Caco-2 (cell line): Measurements from ENCODE around the gene ADAMTS2. TPM values are rescaled to one million over a fixed set of nuclear protein-coding genes. Genes with fewer than 3 reads are reported as not detected.

Source experiments
- BruUV-seq: library from RNA; stranded (reverse); fragments of 400-500 nt; replicated peaks from 2 replicates; lab custom pipeline; 2021; lab: Mats Ljungman, UMichigan
- CTCF ChIA-PET: fragments of 300-600 bp; sonication (Branson Sonifier 250); formaldehyde crosslinking; loops from one replicate; lab custom pipeline; 2022; ENCODE audit warnings: antibody characterized with exemption; lab: Charles Lee
- POLR2A ChIA-PET: fragments of 300-600 bp; sonication (Branson Sonifier 250); formaldehyde crosslinking; loops from one replicate; lab custom pipeline; 2022; ENCODE audit warnings: antibody characterized with exemption; lab: Charles Lee
- DNase-seq, 2 experiments: peaks; one replicate each; pipeline versions ENCODE4 v3.0.0 to v3.0.0-alpha.2; 2020 to 2022
- H3K27me3 ChIP-seq: replicated peaks from 2 replicates; pipeline ENCODE4 v1.6.0; 2011; ENCODE audit warnings: low read length; ENCODE audit not compliant: control insufficient read depth, insufficient read depth
- H3K36me3 ChIP-seq: 2 replicates; pipeline ENCODE4 v1.5.1; 2011; ENCODE audit warnings: low read length; ENCODE audit not compliant: control insufficient read depth, insufficient read depth
- H3K4me1 ChIP-seq: fragments of 250-450 bp; sonication (Bioruptor Pico); 2 replicates; pipeline ENCODE4 v1.5.1; 2020; ENCODE audit warnings: mild to moderate bottlenecking
- H3K4me3 ChIP-seq: 2 replicates; pipeline ENCODE4 v1.5.1; 2011; ENCODE audit warnings: low read depth, mild to moderate bottlenecking, control low read depth, low read length
- H3K9me3 ChIP-seq: fragments of 250-450 bp; sonication (Bioruptor Pico); 2 replicates; pipeline ENCODE4 v1.5.1; 2020; ENCODE audit warnings: mild to moderate bottlenecking, moderate library complexity
- H3K27ac Mint-ChIP-seq: one replicate; pipeline ENCODE4 v1.8.0; 2022; ENCODE audit warnings: mixed read lengths; ENCODE audit not compliant: unreplicated experiment
- H3K27me3 Mint-ChIP-seq: one replicate; pipeline ENCODE4 v1.8.0; 2022; ENCODE audit warnings: mixed read lengths; ENCODE audit not compliant: insufficient read depth, unreplicated experiment
- H3K36me3 Mint-ChIP-seq: one replicate; pipeline ENCODE4 v1.8.0; 2022; ENCODE audit warnings: mild to moderate bottlenecking, mixed read lengths; ENCODE audit not compliant: insufficient read depth, unreplicated experiment
- H3K4me1 Mint-ChIP-seq: one replicate; pipeline ENCODE4 v1.8.0; 2022; ENCODE audit warnings: low read depth, mixed read lengths; ENCODE audit not compliant: unreplicated experiment
- H3K4me3 Mint-ChIP-seq: one replicate; pipeline ENCODE4 v1.8.0; 2022; ENCODE audit warnings: mild to moderate bottlenecking, moderate library complexity, mixed read lengths; ENCODE audit not compliant: unreplicated experiment
- H3K9me3 Mint-ChIP-seq: one replicate; pipeline ENCODE4 v1.8.0; 2022; ENCODE audit warnings: mixed read lengths; ENCODE audit not compliant: unreplicated experiment
- intact Hi-C: fragments of 100-400 bp; cut with micrococcal nuclease; formaldehyde crosslinking; loops from one replicate; pipeline ENCODE4 v1.10.0; 2022; ENCODE audit not compliant: unreplicated experiment
- total RNA-seq: library from RNA; stranded (reverse); gene quantifications from 2 replicates; pipeline ENCODE4 v1.2.3, GENCODE V29; 2022
- TF ChIP-seq, protein P1 (sequence below), 2 experiments: fragments of 200-600 bp in 1 of 2; IDR thresholded peaks; 1 replicate in 1 of 2; 2 replicates in 1 of 2; pipeline versions ENCODE4 v1.5.1 to v1.8.0; 2011 to 2022; ENCODE audit warnings: antibody characterized with exemption in 1 of 2, control low read depth in 1 of 2, inconsistent platforms in 1 of 2, low read depth in 1 of 2, low read length in 1 of 2, mild to moderate bottlenecking in 1 of 2, moderate library complexity in 1 of 2; ENCODE audit not compliant: insufficient read depth in 1 of 2, severe bottlenecking in 1 of 2, unreplicated experiment in 1 of 2

Gene ADAMTS2
- total RNA-seq, 1 experiment from 2014 or later: 0.05 TPM

DNA sequence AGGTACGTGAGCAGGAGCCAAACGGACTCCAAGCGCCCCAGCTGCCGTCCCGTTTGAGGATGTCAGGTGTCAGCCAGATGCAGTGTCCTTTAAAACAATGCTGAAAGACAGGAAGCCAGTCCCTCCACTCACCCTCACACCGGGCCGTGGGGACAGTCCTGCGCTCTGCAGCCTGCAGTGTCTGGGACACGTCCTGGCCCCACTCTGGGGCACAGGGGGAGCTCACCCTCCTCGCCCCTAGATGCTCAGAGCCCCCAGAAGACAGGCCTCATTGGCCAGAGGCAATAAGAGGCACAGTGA is 205.4 kb downstream of the ADAMTS2 start:
- Mint-ChIP-seq H3K36me3 (no peaks in the 10 kb centered on the region), H3K4me3 (no peak overlapping the region), H3K27ac (no peak overlapping the region), H3K27me3 (no peaks in the 10 kb centered on the region), H3K9me3 (no peaks in the 10 kb centered on the region), H3K4me1 (no peaks in the 10 kb centered on the region)
- TF ChIP-seq, protein P1, sequence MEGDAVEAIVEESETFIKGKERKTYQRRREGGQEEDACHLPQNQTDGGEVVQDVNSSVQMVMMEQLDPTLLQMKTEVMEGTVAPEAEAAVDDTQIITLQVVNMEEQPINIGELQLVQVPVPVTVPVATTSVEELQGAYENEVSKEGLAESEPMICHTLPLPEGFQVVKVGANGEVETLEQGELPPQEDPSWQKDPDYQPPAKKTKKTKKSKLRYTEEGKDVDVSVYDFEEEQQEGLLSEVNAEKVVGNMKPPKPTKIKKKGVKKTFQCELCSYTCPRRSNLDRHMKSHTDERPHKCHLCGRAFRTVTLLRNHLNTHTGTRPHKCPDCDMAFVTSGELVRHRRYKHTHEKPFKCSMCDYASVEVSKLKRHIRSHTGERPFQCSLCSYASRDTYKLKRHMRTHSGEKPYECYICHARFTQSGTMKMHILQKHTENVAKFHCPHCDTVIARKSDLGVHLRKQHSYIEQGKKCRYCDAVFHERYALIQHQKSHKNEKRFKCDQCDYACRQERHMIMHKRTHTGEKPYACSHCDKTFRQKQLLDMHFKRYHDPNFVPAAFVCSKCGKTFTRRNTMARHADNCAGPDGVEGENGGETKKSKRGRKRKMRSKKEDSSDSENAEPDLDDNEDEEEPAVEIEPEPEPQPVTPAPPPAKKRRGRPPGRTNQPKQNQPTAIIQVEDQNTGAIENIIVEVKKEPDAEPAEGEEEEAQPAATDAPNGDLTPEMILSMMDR (IDR thresholded peaks at IDR 0.05; ENCODE audit: insufficient read depth in 1 of 2, low read depth in 1 of 2, low read length in 1 of 2, severe bottlenecking in 1 of 2, unreplicated experiment in 1 of 2): no peak
- Histone ChIP-seq H3K4me1 (no peaks in the 10 kb centered on the region), H3K36me3 (no peaks in the 10 kb centered on the region), H3K4me3 (no peak overlapping the region), H3K27me3 (no peaks in the 10 kb centered on the region), H3K9me3 (no peaks in the 10 kb centered on the region; the same call in 1 of the 2 replicates)
- no TSS peak for BruUV-seq
- ChIA-PET CTCF (no interaction called here), POLR2A (no interaction called here)
- no peak for DNase-seq
- intact Hi-C loops: no loop called here

DNA sequence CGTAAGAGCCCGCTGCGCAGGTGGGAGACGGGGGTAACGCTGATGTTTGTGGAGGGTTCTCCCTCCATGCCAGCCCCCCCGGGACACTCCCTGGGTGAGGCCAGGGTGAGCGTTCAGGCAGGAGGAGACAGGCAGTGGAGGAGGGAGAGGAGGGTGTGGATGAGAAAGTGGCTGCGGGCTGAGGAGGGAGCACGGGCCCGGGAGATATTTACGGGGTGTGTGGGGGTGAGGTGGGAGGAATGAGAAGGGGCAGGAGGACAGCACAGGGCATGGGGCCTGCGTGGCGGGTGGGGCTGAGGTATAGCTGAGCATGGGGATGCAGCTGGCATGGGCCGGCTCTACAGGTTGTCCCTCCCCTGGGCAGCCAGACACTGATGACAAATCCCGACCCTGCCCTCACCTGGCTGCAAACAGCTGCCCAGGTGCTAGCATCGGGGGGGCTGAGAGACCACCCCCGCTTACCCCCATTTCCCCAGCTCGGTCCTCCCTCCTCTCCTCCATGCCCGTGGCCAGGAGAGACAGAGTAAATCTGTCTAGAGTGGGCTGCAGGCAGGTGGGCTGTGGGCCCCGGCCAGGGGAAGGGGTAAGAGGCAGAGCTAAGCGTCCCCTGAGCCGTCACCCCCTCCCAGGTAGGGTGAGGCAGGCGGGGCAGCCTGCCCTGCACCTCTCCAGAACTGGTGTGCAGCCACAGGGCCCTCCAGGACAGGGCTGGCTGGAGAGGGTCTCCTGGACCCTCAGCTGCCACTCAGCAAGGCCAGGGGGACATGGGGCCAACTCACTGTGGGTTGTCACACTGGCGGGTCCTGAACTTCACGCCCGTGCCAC is 205.9 kb downstream of the ADAMTS2 start:
- DNase-seq: no peak
- BruUV-seq: no TSS peak
- Mint-ChIP-seq H3K27me3 (no peaks in the 10 kb centered on the region), H3K36me3 (no peaks in the 10 kb centered on the region), H3K9me3 (peaks cover under 1% of the 10 kb centered on the region), H3K4me3 (no peak overlapping the region), H3K27ac (no peak overlapping the region), H3K4me1 (no peaks in the 10 kb centered on the region)
- Histone ChIP-seq H3K4me3 (no peak overlapping the region), H3K27me3 (no peaks in the 10 kb centered on the region), H3K4me1 (no peaks in the 10 kb centered on the region), H3K9me3 (peaks cover 1% of the 10 kb centered on the region; the same call in 1 of the 2 replicates), H3K36me3 (no peaks in the 10 kb centered on the region)
- CTCF ChIA-PET: no interaction called here
- intact Hi-C loops: no loop called here
- TF ChIP-seq, protein P1 (IDR thresholded peaks at IDR 0.05; ENCODE audit: insufficient read depth in 1 of 2, low read depth in 1 of 2, low read length in 1 of 2, severe bottlenecking in 1 of 2, unreplicated experiment in 1 of 2): no peak
- POLR2A ChIA-PET: no interaction called here

DNA sequence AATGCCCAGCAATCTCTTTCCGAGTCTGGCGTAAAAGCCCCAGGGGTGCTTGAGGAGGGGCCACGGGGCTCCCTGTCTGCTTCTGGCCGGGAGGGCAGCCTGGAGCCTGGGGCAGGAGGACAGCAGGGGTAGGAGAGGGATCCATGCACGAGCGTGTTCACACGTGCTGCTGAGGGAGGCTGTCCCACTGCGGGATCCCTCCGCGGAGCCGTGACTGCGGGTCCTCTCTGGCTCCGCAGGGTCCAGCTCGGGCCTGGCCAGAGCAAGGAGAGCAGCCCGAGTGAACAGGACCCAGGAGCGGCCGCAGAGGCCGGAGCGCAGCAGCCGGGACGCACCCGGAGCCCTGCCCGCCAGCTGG is 206.7 kb downstream of the ADAMTS2 start:
- POLR2A ChIA-PET: no interaction called here
- TF ChIP-seq, protein P1 (IDR thresholded peaks at IDR 0.05; ENCODE audit: insufficient read depth in 1 of 2, low read depth in 1 of 2, low read length in 1 of 2, severe bottlenecking in 1 of 2, unreplicated experiment in 1 of 2): no peak
- DNase-seq: no peak

More for the DNA sequence above, 206.7 kb downstream of the ADAMTS2 start:
- intact Hi-C loops: no loop called here
- no peaks in the 10 kb centered on the region for H3K36me3 Mint-ChIP-seq
- BruUV-seq: no TSS peak
- H3K27ac Mint-ChIP-seq: no peak overlapping the region
- Histone ChIP-seq H3K4me1 (no peaks in the 10 kb centered on the region), H3K4me3 (no peak overlapping the region), H3K27me3 (no peaks in the 10 kb centered on the region), H3K9me3 (peaks cover 4% of the 10 kb centered on the region; the same call in 1 of the 2 replicates), H3K36me3 (no peaks in the 10 kb centered on the region)
- no peaks in the 10 kb centered on the region for H3K4me1 Mint-ChIP-seq
- H3K9me3 Mint-ChIP-seq: peaks cover 9% of the 10 kb centered on the region
- H3K4me3 Mint-ChIP-seq: no peak overlapping the region
- CTCF ChIA-PET: no interaction called here
- H3K27me3 Mint-ChIP-seq: no peaks in the 10 kb centered on the region
